SU-DHL-6 (cell line): Measurements from ENCODE around the gene PRSS27.

Experiments used
- CTCF ChIP-seq: fragments of 200-600 bp; sonication (generic); IDR thresholded peaks from one replicate; pipeline ENCODE4 v1.5.1; 2017; ENCODE audit warnings: antibody characterized with exemption, mild to moderate bottlenecking, low read length, moderate library complexity; ENCODE audit not compliant: insufficient read depth, poor library complexity, severe bottlenecking
- EZH2phosphoT487 ChIP-seq: fragments of 200-600 bp; sonication (generic), shearing (Covaris generic); conservative IDR thresholded peaks from 2 replicates; pipeline ENCODE4 v1.6.1; 2018; ENCODE audit warnings: mild to moderate bottlenecking, antibody characterized with exemption, low read length, moderate library complexity, mixed read lengths

- TF ChIP-seq CTCF (no peak), EZH2phosphoT487 (no peak)
Observed at GRCh38 chr16:2712063-2712441, 8.0 kb downstream of the PRSS27 start.
